ENCODE results near the gene AKR7A3. TPM values are rescaled to one million over a fixed set of nuclear protein-coding genes. Genes with fewer than 3 reads are reported as not detected.
"Not testable (repeated sequence)": the region's sequence is repeated elsewhere in the genome, so short reads cannot be mapped to it uniquely, and the experiment has no call there.

The AKR7A3 gene
- total RNA-seq, 1 donor from 2014 or later, result 1.6 TPM

- intact Hi-C loops (cut with micrococcal nuclease), result no loop called here
Measured at GRCh38 chr1:19257178-19257914, 31.2 kb downstream of the AKR7A3 start.

- intact Hi-C loops (cut with micrococcal nuclease), result not testable (repeated sequence)
Measured at GRCh38 chr1:19256301-19256700, 32.3 kb downstream of the AKR7A3 start.

DNA sequence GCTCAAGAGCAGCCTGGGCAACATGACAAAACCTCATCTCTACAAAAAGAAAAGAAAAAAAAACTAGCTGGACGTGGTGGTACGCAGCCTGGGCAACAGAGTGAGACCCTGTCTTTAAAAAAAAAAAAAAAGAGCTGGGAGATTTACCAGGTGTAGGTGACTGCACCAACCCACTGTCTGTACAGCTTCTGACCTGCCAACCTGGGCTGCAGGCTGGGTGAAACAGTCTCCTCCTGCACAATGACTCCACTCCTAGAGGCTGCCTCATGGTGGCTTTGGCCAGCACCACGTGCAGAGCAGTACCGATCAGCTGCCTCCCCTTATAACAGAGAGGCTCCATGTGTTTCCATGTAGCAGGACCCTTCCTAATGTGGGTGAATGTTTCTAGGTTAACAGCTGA, 33.3 kb downstream of the AKR7A3 start:
- intact Hi-C loops (cut with micrococcal nuclease), result no loop called here

GRCh38 chr1:19254416-19254815, 34.2 kb downstream of the AKR7A3 start:
- intact Hi-C loops (cut with micrococcal nuclease), result no loop called here

DNA sequence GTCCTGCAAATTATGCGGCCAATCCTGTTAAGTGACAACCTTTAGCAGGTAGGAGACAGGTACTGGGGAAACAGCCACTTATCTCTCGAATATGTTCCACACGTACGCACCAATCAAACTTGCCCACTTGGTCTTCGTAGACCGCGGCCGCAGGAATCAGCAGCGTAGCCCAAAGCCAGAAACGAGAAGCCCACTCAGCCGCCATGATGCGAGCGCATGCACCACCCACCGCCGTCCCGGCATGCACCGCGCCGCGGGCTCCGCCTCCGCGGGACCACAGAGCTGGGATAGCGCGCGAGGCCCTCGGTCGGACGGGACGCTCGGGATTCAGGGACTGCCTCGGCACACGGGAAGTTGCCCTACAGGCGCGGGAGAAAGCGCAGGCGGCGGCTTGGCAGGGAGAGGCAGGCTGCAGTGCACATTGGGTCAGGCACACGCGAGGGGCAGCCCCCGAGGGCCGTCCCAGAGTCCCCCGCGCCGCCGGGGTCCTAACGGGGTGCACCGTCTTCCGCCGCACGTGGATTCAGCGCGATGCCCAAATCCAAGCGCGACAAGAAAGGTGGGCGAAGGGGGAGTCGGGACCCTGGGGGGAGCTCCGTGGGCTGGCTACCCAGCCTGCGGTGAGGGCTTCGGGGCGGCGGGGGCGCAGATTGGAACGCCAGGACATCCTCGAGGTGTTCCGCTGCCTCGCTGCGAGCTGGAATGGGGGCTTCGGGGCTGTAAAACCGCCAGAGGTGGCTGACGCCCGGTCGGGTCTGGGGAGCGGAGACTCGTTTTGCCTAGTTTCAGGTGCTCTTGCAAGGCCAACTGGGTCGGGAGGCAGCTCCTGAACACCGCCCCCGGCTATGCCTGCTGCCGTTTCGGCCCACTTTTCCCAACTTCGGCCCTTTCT, 37.0 kb downstream of the AKR7A3 start, which contains the start of the genes EMC1 and MRTO4:
Gene EMC1 (minus strand): TSS at position 220 of the 892 bp plus-strand sequence. CDS start 15 bp downstream, at position 205.
Gene MRTO4 (plus strand): TSS at position 501 of the 892 bp plus-strand sequence. CDS start 31 bp downstream, at position 532.
- intact Hi-C loops (cut with micrococcal nuclease), result loop anchor here (1.0 to 2.0 kb wide), 7 partner anchors 10 to 401 kb away; partner anchors contain the start of genes AKR7A2, ALDH4A1, CAPZB and SLC66A1

GRCh38 chr1:19250629-19251304, 37.8 kb downstream of the AKR7A3 start:
- intact Hi-C loops (cut with micrococcal nuclease), result loop anchor here (1.0 to 2.0 kb wide), 7 partner anchors 9 to 402 kb away; partner anchors contain the start of genes AKR7A2, ALDH4A1, CAPZB and SLC66A1

- intact Hi-C loops (cut with micrococcal nuclease), result loop anchor here (1.0 to 2.0 kb wide), 7 partner anchors 10 to 357 kb away; partner anchors contain the start of genes EMC1, MRTO4 and UBR4
Measured at GRCh38 chr1:19240673-19241538, 47.7 kb downstream of the AKR7A3 start.

- intact Hi-C loops (cut with micrococcal nuclease), result loop anchor here (2.0 kb wide), 1 partner anchor 127 kb away; no protein-coding TSS in a partner anchor
Measured at GRCh38 chr1:19239876-19240275, 48.7 kb downstream of the AKR7A3 start.

DNA sequence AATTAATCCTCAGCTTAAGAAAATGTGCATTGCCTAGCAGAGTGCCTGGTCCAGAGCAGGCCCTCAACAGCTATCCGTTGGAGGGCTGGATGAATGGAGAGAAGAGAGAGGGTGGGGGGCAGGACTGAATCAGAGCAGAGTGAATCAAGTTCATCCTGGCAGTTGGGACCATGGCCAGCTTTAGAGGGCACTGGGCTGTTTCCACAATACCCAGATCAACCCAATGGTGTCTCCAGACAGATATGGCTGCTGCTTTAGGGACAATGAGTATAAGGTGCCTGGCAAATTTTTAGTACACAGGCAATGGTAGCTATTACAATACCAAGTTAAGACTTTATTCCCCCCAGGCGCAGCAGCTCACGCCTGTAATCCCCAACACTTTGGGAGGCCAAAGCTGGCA, 54.3 kb downstream of the AKR7A3 start:
- intact Hi-C loops (cut with micrococcal nuclease), result no loop called here

Other genes with a start within 250 kb of the AKR7A3 start
- gene UBR4, start 78.5 kb downstream of the AKR7A3 start, total RNA-seq, result 142 and 149 TPM in 2 replicates
- gene EMC1, start 37.2 kb downstream of the AKR7A3 start, total RNA-seq, result 45.2 and 47.8 TPM in 2 replicates
- gene MRTO4, start 37.0 kb downstream of the AKR7A3 start, total RNA-seq, result 48.6 and 51.0 TPM in 2 replicates
- 24.2 and 29.4 TPM in 2 replicates for gene AKR7A2, start 23.4 kb upstream of the AKR7A3 start, total RNA-seq
- gene SLC66A1, start 23.6 kb upstream of the AKR7A3 start, total RNA-seq, result 8.9 TPM in 2 replicates
- 558 and 561 TPM in 2 replicates for gene CAPZB, start 196.8 kb upstream of the AKR7A3 start, total RNA-seq